Hepatocyte (in vitro differentiated cells): ENCODE measurements around the gene CLK2.

Source experiments
- CTCF ChIP-seq: fragments of 200-600 bp; sonication (generic); IDR thresholded peaks from 2 replicates; pipeline ENCODE4 v1.5.1; 2016; ENCODE audit warnings: antibody characterized with exemption, mild to moderate bottlenecking; ENCODE audit not compliant: poor library complexity
- EZH2 ChIP-seq: fragments of 200-600 bp; sonication (generic); IDR thresholded peaks from 2 replicates; pipeline ENCODE4 v1.6.1; 2016; ENCODE audit warnings: antibody characterized with exemption, mild to moderate bottlenecking, borderline replicate concordance
- EZH2phosphoT487 ChIP-seq: fragments of 200-600 bp; sonication (generic); IDR thresholded peaks from one replicate; pipeline ENCODE4 v1.6.1; 2018; ENCODE audit warnings: antibody characterized with exemption, mild to moderate bottlenecking, low read depth, moderate library complexity; ENCODE audit not compliant: unreplicated experiment, severe bottlenecking

GRCh38 chr1:155219592-155220031 is 53.7 kb downstream of the CLK2 start:
- no peak for TF ChIP-seq EZH2phosphoT487
- TF ChIP-seq CTCF, result no peak
- TF ChIP-seq EZH2, result no peak
